Body of pancreas (tissue), 4 donors: ENCODE results near the gene GUK1. TPM values are rescaled to one million over a fixed set of nuclear protein-coding genes. Genes with fewer than 3 reads are reported as not detected.

ENCODE experiments used
- ATAC-seq: fragments of 150-250 bp; one replicate; pipeline ENCODE4 v1.9.1; 2016
- DNase-seq, 4 donors: peaks; one replicate each; pipeline ENCODE4 v3.0.0-alpha.2; 2019
- H3K27ac ChIP-seq, 4 donors: fragments of 200-600 bp; sonication (generic); 1 replicate in 3 of 4; 2 replicates in 1 of 4; pipeline versions ENCODE4 v1.5.1 to v1.6.1; 2016 to 2019; ENCODE audit warnings: mild to moderate bottlenecking in 1 of 4, mixed read lengths in 1 of 4, moderate library complexity in 1 of 4
- H3K27me3 ChIP-seq, 2 donors: fragments of 200-600 bp; sonication (generic); one replicate each; pipeline ENCODE4 v1.6.0; 2016; ENCODE audit warnings: mild to moderate bottlenecking in 1 of 2
- H3K36me3 ChIP-seq, 2 donors: fragments of 200-600 bp; sonication (generic); replicated peaks in 1 of 2; 2 replicates each; pipeline ENCODE4 v1.5.1; 2016; ENCODE audit warnings: low read depth in 2 of 2; ENCODE audit not compliant: insufficient read depth in 1 of 2
- H3K4me1 ChIP-seq: fragments of 200-600 bp; sonication (generic); one replicate; pipeline ENCODE4 v1.6.0; 2016
- H3K4me3 ChIP-seq, 2 donors: fragments of 200-600 bp; sonication (generic); 1 replicate in 1 of 2; 2 replicates in 1 of 2; pipeline ENCODE4 v1.5.1; 2016 to 2019
- H3K9me3 ChIP-seq, 3 donors: fragments of 200-600 bp; sonication (generic); 1 replicate in 2 of 3; 2 replicates in 1 of 3; pipeline ENCODE4 v1.5.1; 2016
- CTCF ChIP-seq, 7 experiments: fragments of 450-650 bp in 4 of 7; fragments of 200-600 bp in 3 of 7; sonication (generic) in 3 of 7; IDR thresholded peaks; one replicate each; pipeline ENCODE4 v1.5.1; 2016 to 2019; ENCODE audit warnings: antibody characterized with exemption in 7 of 7
- POLR2A ChIP-seq, 3 donors: fragments of 450-650 bp; IDR thresholded peaks; one replicate each; pipeline ENCODE4 v1.6.1; 2016; ENCODE audit warnings: antibody characterized with exemption in 3 of 3, mild to moderate bottlenecking in 2 of 3
- WGBS, 2 donors: methylation state at CpG; one replicate each; pipeline ENCODE4 v1.1.5; 2017; 5-methylcytosine and 5-hydroxymethylcytosine counted together
- intact Hi-C: fragments of 100-400 bp; cut with DNase I; formaldehyde crosslinking; loops from one replicate; pipeline ENCODE4 v1.15.1; 2023
- total RNA-seq, 2 donors: library from RNA; depleted of rRNA; stranded (reverse); fragments of >200 nt; gene quantifications; one replicate each; pipeline ENCODE4 v1.1.0, GENCODE V29; 2016

GUK1 gene
- total RNA-seq, 2 donors from 2014 or later, result 210 to 216 TPM

GRCh38 chr1:228177183-228177475, 37.0 kb downstream of the GUK1 start:
- peaks cover 0 to 2% of the 10 kb centered on the region in 2 donors for H3K36me3 ChIP-seq
- 90% methylated on average over 3 to 5 of the region's 5 CpGs for WGBS, 2 donors
- intact Hi-C loops, result no loop called here
- TF ChIP-seq CTCF (IDR thresholded peaks at IDR 0.05) (no peak), POLR2A (IDR thresholded peaks at IDR 0.05) (no peak)
- H3K27ac ChIP-seq, result no peak overlapping the region
- H3K27me3 ChIP-seq, result no peaks in the 10 kb centered on the region
- H3K9me3 ChIP-seq, result no peaks in the 10 kb centered on the region
- no peak for DNase-seq
- H3K4me1 ChIP-seq, result no peaks in the 10 kb centered on the region
- ATAC-seq, result no peak
- H3K4me3 ChIP-seq, result no peak overlapping the region

- H3K27me3 ChIP-seq, result no peaks in the 10 kb centered on the region
- H3K27ac ChIP-seq, result no peak overlapping the region
- no peaks in the 10 kb centered on the region for H3K9me3 ChIP-seq
- intact Hi-C loops, result no loop called here
- WGBS, 2 donors, result 85 to 99% methylated on average over 10 to 11 of the region's 12 CpGs
- DNase-seq (no peak), ATAC-seq (no peak)
- H3K4me3 ChIP-seq, result no peak overlapping the region
- no peaks in the 10 kb centered on the region for H3K4me1 ChIP-seq
- peaks cover 0 to 2% of the 10 kb centered on the region in 2 donors for H3K36me3 ChIP-seq
- TF ChIP-seq CTCF (IDR thresholded peaks at IDR 0.05) (no peak), POLR2A (IDR thresholded peaks at IDR 0.05) (no peak)
Observed at GRCh38 chr1:228177721-228178710, 37.9 kb downstream of the GUK1 start.

GRCh38 chr1:228178737-228179684, 38.9 kb downstream of the GUK1 start:
- TF ChIP-seq CTCF (IDR thresholded peaks at IDR 0.05), result no peak
- no peak for TF ChIP-seq POLR2A (IDR thresholded peaks at IDR 0.05)
- Histone ChIP-seq H3K4me1 (no peaks in the 10 kb centered on the region), H3K27me3 (no peaks in the 10 kb centered on the region), H3K4me3 (no peak overlapping the region), H3K27ac (no peak overlapping the region), H3K9me3 (no peaks in the 10 kb centered on the region), H3K36me3 (peaks cover 0 to 2% of the 10 kb centered on the region in 2 donors)
- 78 to 92% methylated on average over 11 to 12 of the region's 12 CpGs for WGBS, 2 donors
- intact Hi-C loops, result no loop called here
- ATAC-seq (no peak), DNase-seq (no peak)

- DNase-seq (no peak), ATAC-seq (no peak)
- Histone ChIP-seq H3K36me3 (no peaks in the 10 kb centered on the region), H3K4me3 (no peak overlapping the region), H3K27me3 (no peaks in the 10 kb centered on the region), H3K27ac (no peak overlapping the region), H3K4me1 (no peaks in the 10 kb centered on the region), H3K9me3 (no peaks in the 10 kb centered on the region)
- intact Hi-C loops, result no loop called here
- TF ChIP-seq CTCF (IDR thresholded peaks at IDR 0.05) (peak in 1 of 7 experiments; percentile 11), POLR2A (IDR thresholded peaks at IDR 0.05) (no peak)
- 79 to 86% methylated on average over 4 of the region's 4 CpGs for WGBS, 2 donors
Observed at GRCh38 chr1:228180271-228180958, 40.3 kb downstream of the GUK1 start.
